Caco-2 (cell line): ENCODE results near the gene EPHA1. TPM values are rescaled to one million over a fixed set of nuclear protein-coding genes. Genes with fewer than 3 reads are reported as not detected.
"Not testable (repeated sequence)": the region's sequence is repeated elsewhere in the genome, so short reads cannot be mapped to it uniquely, and the experiment has no call there.

Source experiments
- BruUV-seq: library from RNA; stranded (reverse); fragments of 400-500 nt; replicated peaks from 2 replicates; lab custom pipeline; 2021; lab: Mats Ljungman, UMichigan
- CTCF ChIA-PET: fragments of 300-600 bp; sonication (Branson Sonifier 250); formaldehyde crosslinking; loops from one replicate; lab custom pipeline; 2022; ENCODE audit warnings: antibody characterized with exemption; lab: Charles Lee
- POLR2A ChIA-PET: fragments of 300-600 bp; sonication (Branson Sonifier 250); formaldehyde crosslinking; loops from one replicate; lab custom pipeline; 2022; ENCODE audit warnings: antibody characterized with exemption; lab: Charles Lee
- DNase-seq, 2 experiments: peaks; one replicate each; pipeline versions ENCODE4 v3.0.0 to v3.0.0-alpha.2; 2020 to 2022
- H3K27me3 ChIP-seq: replicated peaks from 2 replicates; pipeline ENCODE4 v1.6.0; 2011; ENCODE audit warnings: low read length; ENCODE audit not compliant: control insufficient read depth, insufficient read depth
- H3K36me3 ChIP-seq: 2 replicates; pipeline ENCODE4 v1.5.1; 2011; ENCODE audit warnings: low read length; ENCODE audit not compliant: control insufficient read depth, insufficient read depth
- H3K4me1 ChIP-seq: fragments of 250-450 bp; sonication (Bioruptor Pico); 2 replicates; pipeline ENCODE4 v1.5.1; 2020; ENCODE audit warnings: mild to moderate bottlenecking
- H3K4me3 ChIP-seq: 2 replicates; pipeline ENCODE4 v1.5.1; 2011; ENCODE audit warnings: low read depth, mild to moderate bottlenecking, control low read depth, low read length
- H3K9me3 ChIP-seq: fragments of 250-450 bp; sonication (Bioruptor Pico); 2 replicates; pipeline ENCODE4 v1.5.1; 2020; ENCODE audit warnings: mild to moderate bottlenecking, moderate library complexity
- H3K27ac Mint-ChIP-seq: one replicate; pipeline ENCODE4 v1.8.0; 2022; ENCODE audit warnings: mixed read lengths; ENCODE audit not compliant: unreplicated experiment
- H3K27me3 Mint-ChIP-seq: one replicate; pipeline ENCODE4 v1.8.0; 2022; ENCODE audit warnings: mixed read lengths; ENCODE audit not compliant: insufficient read depth, unreplicated experiment
- H3K36me3 Mint-ChIP-seq: one replicate; pipeline ENCODE4 v1.8.0; 2022; ENCODE audit warnings: mild to moderate bottlenecking, mixed read lengths; ENCODE audit not compliant: insufficient read depth, unreplicated experiment
- H3K4me1 Mint-ChIP-seq: one replicate; pipeline ENCODE4 v1.8.0; 2022; ENCODE audit warnings: low read depth, mixed read lengths; ENCODE audit not compliant: unreplicated experiment
- H3K4me3 Mint-ChIP-seq: one replicate; pipeline ENCODE4 v1.8.0; 2022; ENCODE audit warnings: mild to moderate bottlenecking, moderate library complexity, mixed read lengths; ENCODE audit not compliant: unreplicated experiment
- H3K9me3 Mint-ChIP-seq: one replicate; pipeline ENCODE4 v1.8.0; 2022; ENCODE audit warnings: mixed read lengths; ENCODE audit not compliant: unreplicated experiment
- CTCF ChIP-seq, 2 experiments: fragments of 200-600 bp in 1 of 2; IDR thresholded peaks; 1 replicate in 1 of 2; 2 replicates in 1 of 2; pipeline versions ENCODE4 v1.5.1 to v1.8.0; 2011 to 2022; ENCODE audit warnings: antibody characterized with exemption in 1 of 2, control low read depth in 1 of 2, inconsistent platforms in 1 of 2, low read depth in 1 of 2, low read length in 1 of 2, mild to moderate bottlenecking in 1 of 2, moderate library complexity in 1 of 2; ENCODE audit not compliant: insufficient read depth in 1 of 2, severe bottlenecking in 1 of 2, unreplicated experiment in 1 of 2
- intact Hi-C: fragments of 100-400 bp; cut with micrococcal nuclease; formaldehyde crosslinking; loops from one replicate; pipeline ENCODE4 v1.10.0; 2022; ENCODE audit not compliant: unreplicated experiment
- total RNA-seq: library from RNA; stranded (reverse); gene quantifications from 2 replicates; pipeline ENCODE4 v1.2.3, GENCODE V29; 2022

Gene EPHA1
- total RNA-seq, 1 experiment from 2014 or later: 66.6 TPM

GRCh38 chr7:143405173-143406001 is 3.3 kb downstream of the EPHA1 start:
- Histone ChIP-seq H3K27me3 (no peaks in the 10 kb centered on the region), H3K9me3 (no peaks in the 10 kb centered on the region), H3K36me3 (peaks cover 1% of the 10 kb centered on the region; the same call in 1 of the 2 replicates), H3K4me3 (no peak overlapping the region), H3K4me1 (peaks cover 29% of the 10 kb centered on the region)
- no peak for DNase-seq
- Mint-ChIP-seq H3K27ac (no peak overlapping the region), H3K9me3 (no peaks in the 10 kb centered on the region), H3K27me3 (no peaks in the 10 kb centered on the region), H3K4me1 (peaks cover 37% of the 10 kb centered on the region), H3K36me3 (peaks cover 27% of the 10 kb centered on the region), H3K4me3 (no peak overlapping the region)
- ChIA-PET CTCF (interaction anchor here (0.9 kb wide), 1 partner anchor 18 kb away, joined by 3 read pairs; no protein-coding TSS in a partner anchor), POLR2A (no interaction called here)
- no TSS peak for BruUV-seq
- no peak for TF ChIP-seq CTCF (IDR thresholded peaks at IDR 0.05; ENCODE audit: insufficient read depth in 1 of 2, low read depth in 1 of 2, low read length in 1 of 2, severe bottlenecking in 1 of 2, unreplicated experiment in 1 of 2)
- intact Hi-C loops: loop anchor here (2.0 to 5.0 kb wide), 2 partner anchors 13 to 58 kb away; no protein-coding TSS in a partner anchor

- Mint-ChIP-seq H3K36me3 (peaks cover 21% of the 10 kb centered on the region), H3K4me1 (peaks cover 15% of the 10 kb centered on the region)
- H3K9me3 Mint-ChIP-seq, DNase-seq, H3K36me3 ChIP-seq, H3K27me3 Mint-ChIP-seq, H3K27ac Mint-ChIP-seq, H3K4me1 ChIP-seq, H3K27me3 ChIP-seq, intact Hi-C loops, H3K4me3 ChIP-seq, H3K9me3 ChIP-seq, H3K4me3 Mint-ChIP-seq, BruUV-seq, POLR2A ChIA-PET: not testable (repeated sequence)
- CTCF ChIA-PET: interaction anchor here (1.5 kb wide), 1 partner anchor 14 kb away, joined by 3 read pairs; no protein-coding TSS in a partner anchor
These were observed 6.4 kb downstream of the EPHA1 start for GRCh38 chr7:143402233-143402632.

GRCh38 chr7:143401265-143401664 is 7.4 kb downstream of the EPHA1 start:
- Mint-ChIP-seq H3K9me3 (no peaks in the 10 kb centered on the region), H3K27ac (no peak overlapping the region), H3K27me3 (no peaks in the 10 kb centered on the region), H3K36me3 (peaks cover 27% of the 10 kb centered on the region), H3K4me3 (no peak overlapping the region), H3K4me1 (peaks cover 15% of the 10 kb centered on the region)
- ChIA-PET CTCF (interaction anchor here (1.5 kb wide), 1 partner anchor 13 kb away, joined by 3 read pairs; no protein-coding TSS in a partner anchor), POLR2A (no interaction called here)
- H3K36me3 ChIP-seq: peaks cover 5% of the 10 kb centered on the region
- H3K4me3 ChIP-seq: no peak overlapping the region
- H3K4me1 ChIP-seq: peaks cover 3% of the 10 kb centered on the region; the same call in 1 of the 2 replicates
- no peak for TF ChIP-seq CTCF (IDR thresholded peaks at IDR 0.05; ENCODE audit: insufficient read depth in 1 of 2, low read depth in 1 of 2, low read length in 1 of 2, severe bottlenecking in 1 of 2, unreplicated experiment in 1 of 2)
- DNase-seq: no peak
- BruUV-seq: no TSS peak
- intact Hi-C loops: no loop called here
- no peaks in the 10 kb centered on the region for H3K27me3 ChIP-seq
- no peaks in the 10 kb centered on the region for H3K9me3 ChIP-seq
